AG04449 (cell line): ENCODE data around the gene PHF8.

ENCODE experiments used
- CTCF ChIA-PET: fragments of 350-600 bp; formaldehyde crosslinking; extraction: SDS; loops from one replicate; lab custom pipeline; 2021; ENCODE audit warnings: antibody characterized with exemption; lab: Yijun Ruan, JAX
- POLR2A ChIA-PET: fragments of 400-600, 350-600 bp; formaldehyde crosslinking; extraction: SDS; loops from one replicate; lab custom pipeline; 2020; ENCODE audit warnings: antibody characterized with exemption, inconsistent platforms; lab: Yijun Ruan, JAX
- DNase-seq: peaks from one replicate; pipeline ENCODE4 v3.0.0-alpha.2; 2010; ENCODE audit warnings: low read depth, low spot score
- H3K4me3 ChIP-seq: 2 replicates; pipeline ENCODE4 v1.5.1; 2011; ENCODE audit warnings: low read depth, mild to moderate bottlenecking, control low read depth, low read length
- TF ChIP-seq, protein P1 (sequence below): IDR thresholded peaks from one replicate; pipeline ENCODE4 v1.5.1; 2011; ENCODE audit warnings: mild to moderate bottlenecking, moderate library complexity, low read length, control low read depth, inconsistent platforms; ENCODE audit not compliant: insufficient read depth; ENCODE audit errors: missing control alignments

The PHF8 gene

DNA sequence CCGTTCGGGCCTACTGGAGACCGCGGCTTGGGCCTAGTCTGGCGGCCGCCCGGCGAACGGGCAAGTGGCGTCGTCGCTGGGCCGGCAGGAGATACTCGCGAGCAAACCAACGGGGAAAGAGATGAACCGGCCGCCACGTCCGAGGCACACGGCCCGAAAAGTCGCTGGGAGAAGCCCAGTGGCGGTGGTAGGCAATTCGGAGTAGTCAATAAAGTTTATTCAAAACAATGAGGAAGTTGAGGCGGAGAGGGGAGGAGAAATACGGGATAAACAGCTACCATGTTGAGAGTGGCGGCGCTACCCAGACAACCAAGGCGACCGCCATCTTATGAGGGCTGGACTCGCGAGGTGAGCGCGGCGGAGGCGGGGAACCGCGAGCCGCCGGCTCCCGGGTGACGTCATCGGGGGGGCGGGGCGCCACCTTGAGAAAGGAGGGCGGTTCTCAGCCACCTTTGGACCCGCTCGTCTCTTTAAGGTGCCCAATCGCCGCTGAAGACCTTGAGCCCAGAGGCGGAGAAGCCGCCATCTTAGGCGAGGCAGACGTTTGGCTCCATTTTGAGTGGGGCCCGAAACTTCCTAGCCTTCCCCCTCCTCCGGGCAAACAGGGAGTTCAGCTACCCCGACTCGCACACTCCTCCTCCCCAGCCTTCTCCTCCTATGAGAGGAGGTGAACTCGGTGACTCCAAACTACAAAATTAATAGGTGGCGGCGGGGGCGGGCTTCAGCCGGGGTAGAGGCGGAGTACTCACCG is at the start of gene PHF8:
Gene PHF8 (minus strand): TSS at position 348 of the 751 bp plus-strand sequence. CDS start 1,745 bp downstream, outside the sequence.
- ChIA-PET CTCF (interaction anchor here (1.6 kb wide), 1 partner anchor 396 kb away, joined by 4 read pairs; the partner anchor contains the start of gene TSR2), POLR2A (interaction anchor here (1.5 kb wide), 1 partner anchor 28 kb away, joined by 3 read pairs; no protein-coding TSS in a partner anchor)
- peak; percentile 71 for DNase-seq
- TF ChIP-seq, protein P1, sequence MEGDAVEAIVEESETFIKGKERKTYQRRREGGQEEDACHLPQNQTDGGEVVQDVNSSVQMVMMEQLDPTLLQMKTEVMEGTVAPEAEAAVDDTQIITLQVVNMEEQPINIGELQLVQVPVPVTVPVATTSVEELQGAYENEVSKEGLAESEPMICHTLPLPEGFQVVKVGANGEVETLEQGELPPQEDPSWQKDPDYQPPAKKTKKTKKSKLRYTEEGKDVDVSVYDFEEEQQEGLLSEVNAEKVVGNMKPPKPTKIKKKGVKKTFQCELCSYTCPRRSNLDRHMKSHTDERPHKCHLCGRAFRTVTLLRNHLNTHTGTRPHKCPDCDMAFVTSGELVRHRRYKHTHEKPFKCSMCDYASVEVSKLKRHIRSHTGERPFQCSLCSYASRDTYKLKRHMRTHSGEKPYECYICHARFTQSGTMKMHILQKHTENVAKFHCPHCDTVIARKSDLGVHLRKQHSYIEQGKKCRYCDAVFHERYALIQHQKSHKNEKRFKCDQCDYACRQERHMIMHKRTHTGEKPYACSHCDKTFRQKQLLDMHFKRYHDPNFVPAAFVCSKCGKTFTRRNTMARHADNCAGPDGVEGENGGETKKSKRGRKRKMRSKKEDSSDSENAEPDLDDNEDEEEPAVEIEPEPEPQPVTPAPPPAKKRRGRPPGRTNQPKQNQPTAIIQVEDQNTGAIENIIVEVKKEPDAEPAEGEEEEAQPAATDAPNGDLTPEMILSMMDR: no peak
- peak within 1 kb of the TSS; percentile 69 for H3K4me3 ChIP-seq

DNA sequence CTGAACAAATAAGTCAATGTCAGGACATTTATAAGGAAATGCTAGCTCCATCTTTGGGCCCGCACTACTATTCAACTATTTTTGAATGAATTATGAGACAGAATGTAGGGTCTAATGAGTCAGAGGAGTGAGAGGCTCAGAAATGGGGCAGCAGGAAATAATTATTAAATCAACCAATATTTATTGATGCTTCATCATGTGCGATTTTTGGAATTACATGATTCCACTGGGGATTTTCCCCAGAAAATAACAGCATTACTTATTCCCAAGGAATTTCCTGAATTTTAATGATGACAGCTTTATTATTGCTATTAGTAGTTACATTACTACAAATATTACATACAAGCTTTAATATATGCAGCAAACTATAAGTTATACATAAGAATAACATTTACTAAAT is 49.3 kb upstream of the PHF8 start:
- ChIA-PET POLR2A (no interaction called here), CTCF (interaction anchor here (1.1 to 1.4 kb wide), 2 partner anchors 17 to 27 kb away, joined by 3 to 5 read pairs; no protein-coding TSS in a partner anchor)
- TF ChIP-seq, protein P1: no peak
- H3K4me3 ChIP-seq: no peak overlapping the region
- DNase-seq: no peak

DNA sequence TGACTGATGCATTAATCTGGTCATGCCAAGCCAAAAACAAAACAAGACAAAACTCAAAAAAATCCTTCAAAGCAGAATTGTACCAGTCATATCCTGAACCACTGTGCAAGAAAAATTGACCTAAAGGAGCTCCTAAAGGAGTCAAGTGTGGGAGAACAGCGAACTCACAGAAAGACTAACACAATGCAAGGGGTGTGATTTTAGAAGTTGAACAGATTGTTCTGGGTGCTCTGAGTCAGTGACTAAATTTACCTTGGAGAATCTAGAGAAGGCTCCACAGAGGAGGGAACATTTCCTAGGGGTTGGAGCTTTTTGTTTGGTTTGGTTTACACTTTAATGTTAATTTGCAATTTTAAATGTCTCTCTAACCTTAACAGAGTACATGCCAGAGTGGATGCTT is 48.9 kb upstream of the PHF8 start:
- TF ChIP-seq, protein P1: no peak
- ChIA-PET CTCF (interaction anchor here (1.1 to 1.4 kb wide), 2 partner anchors 17 to 26 kb away, joined by 3 to 5 read pairs; no protein-coding TSS in a partner anchor), POLR2A (no interaction called here)
- no peak overlapping the region for H3K4me3 ChIP-seq
- DNase-seq: no peak

DNA sequence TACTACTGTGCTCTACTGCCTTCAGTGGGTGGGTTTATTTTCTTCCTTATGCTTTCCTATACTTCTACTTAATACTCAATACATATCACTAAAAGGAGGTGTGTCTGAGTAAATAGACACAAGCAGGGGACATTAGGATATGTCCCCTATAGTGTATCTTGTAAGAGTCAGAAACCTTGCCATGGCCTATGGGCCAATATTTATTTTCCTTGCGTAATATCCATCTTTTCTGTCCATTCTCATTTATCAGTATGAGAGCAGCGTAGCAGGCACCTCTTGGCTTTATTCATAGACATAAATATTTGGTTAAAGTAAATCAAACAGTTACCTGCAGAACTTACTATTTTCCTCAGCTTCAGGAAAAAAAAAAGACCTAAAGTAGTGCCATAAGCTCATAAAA is 46.6 kb upstream of the PHF8 start:
- no peak overlapping the region for H3K4me3 ChIP-seq
- TF ChIP-seq, protein P1: no peak
- ChIA-PET CTCF (no interaction called here), POLR2A (no interaction called here)
- DNase-seq: no peak

DNA sequence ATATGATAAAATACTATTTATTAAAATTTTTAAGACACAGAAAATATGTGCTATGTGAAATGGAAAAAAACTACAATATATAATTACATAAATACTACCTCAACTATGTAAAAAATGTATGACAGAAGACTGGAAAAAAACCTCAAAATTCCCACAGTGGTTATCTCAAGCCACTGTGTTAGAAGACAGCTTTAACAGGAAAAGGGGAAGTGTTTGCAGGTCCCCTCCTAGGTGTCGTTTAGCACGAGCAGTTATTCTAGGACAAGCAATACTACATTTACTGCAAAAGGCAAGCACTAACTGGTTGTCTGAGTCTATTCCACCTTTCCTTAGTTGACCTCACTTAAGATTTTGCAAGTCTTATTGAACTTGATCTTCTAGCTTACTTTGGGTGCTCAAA is 44.9 kb upstream of the PHF8 start:
- no peak overlapping the region for H3K4me3 ChIP-seq
- TF ChIP-seq, protein P1: no peak
- ChIA-PET POLR2A (no interaction called here), CTCF (no interaction called here)
- no peak for DNase-seq

DNA sequence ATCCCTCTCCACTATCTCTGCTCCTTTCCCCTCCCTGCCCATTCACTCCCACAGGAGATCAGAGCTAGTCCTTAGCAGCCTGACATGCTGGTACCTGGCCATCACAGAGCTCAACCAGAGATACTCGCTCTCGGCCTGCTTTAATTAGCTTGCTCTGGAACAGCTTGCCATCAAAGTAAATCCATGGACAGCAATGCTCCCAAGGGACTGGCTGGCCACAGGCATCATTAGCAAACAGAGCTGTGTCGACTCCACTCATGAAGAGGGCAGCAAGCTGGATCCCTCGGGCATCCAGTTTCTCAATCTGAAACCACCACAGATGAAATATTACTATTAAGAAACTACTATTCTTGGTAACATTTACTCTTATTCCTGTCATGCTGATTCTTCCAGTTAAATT is 43.4 kb upstream of the PHF8 start:
- TF ChIP-seq, protein P1: no peak
- no peak overlapping the region for H3K4me3 ChIP-seq
- CTCF ChIA-PET: interaction anchor here (0.6 to 1.5 kb wide), 2 partner anchors 14 to 45 kb away, joined by 3 read pairs; no protein-coding TSS in a partner anchor
- POLR2A ChIA-PET: no interaction called here
- DNase-seq: no peak
